GM19324 (cell line): Measurements from ENCODE around the gene NAPEPLD.
"Not testable (repeated sequence)": the region's sequence is repeated elsewhere in the genome, so short reads cannot be mapped to it uniquely, and the experiment has no call there.

Experiments
- ATAC-seq: cut with Tn5 transposase; IDR thresholded peaks from one replicate; pipeline ENCODE4 v1.9.1; 2021; ENCODE audit warnings: mild to moderate bottlenecking, moderate library complexity; ENCODE audit not compliant: unreplicated experiment, low FRiP score

Gene NAPEPLD

GRCh38 chr7:103116511-103116910 lies 32.4 kb downstream of the NAPEPLD start:
- ATAC-seq, result no peak

GRCh38 chr7:103115771-103116170 lies 33.1 kb downstream of the NAPEPLD start:
- no peak for ATAC-seq

GRCh38 chr7:103114576-103115008 lies 34.3 kb downstream of the NAPEPLD start:
- ATAC-seq, result no peak

GRCh38 chr7:103113164-103113563 lies 35.7 kb downstream of the NAPEPLD start:
- no peak for ATAC-seq

GRCh38 chr7:103106703-103107070 lies 42.2 kb downstream of the NAPEPLD start:
- not testable (repeated sequence) for ATAC-seq

GRCh38 chr7:103106005-103106702 lies 42.7 kb downstream of the NAPEPLD start:
- no peak for ATAC-seq

GRCh38 chr7:103101543-103101942 lies 47.4 kb downstream of the NAPEPLD start:
- no peak for ATAC-seq

GRCh38 chr7:103100348-103100747 lies 48.6 kb downstream of the NAPEPLD start:
- no peak for ATAC-seq

- ATAC-seq, result no peak
Observed at GRCh38 chr7:103097041-103097440, 51.9 kb downstream of the NAPEPLD start.

- ATAC-seq, result not testable (repeated sequence)
Observed at GRCh38 chr7:103095558-103095957, 53.3 kb downstream of the NAPEPLD start.

GRCh38 chr7:103094102-103094501 lies 54.8 kb downstream of the NAPEPLD start:
- ATAC-seq, result no peak

GRCh38 chr7:103093429-103093828 lies 55.5 kb downstream of the NAPEPLD start:
- no peak for ATAC-seq

- not testable (repeated sequence) for ATAC-seq
Observed at GRCh38 chr7:103092321-103092720, 56.6 kb downstream of the NAPEPLD start.

- ATAC-seq, result no peak
Observed at GRCh38 chr7:103083210-103083609, 65.7 kb downstream of the NAPEPLD start.

GRCh38 chr7:103082497-103082896 lies 66.4 kb downstream of the NAPEPLD start:
- ATAC-seq, result no peak

GRCh38 chr7:103080923-103081322 lies 68.0 kb downstream of the NAPEPLD start:
- no peak for ATAC-seq

GRCh38 chr7:103079836-103080235 lies 69.1 kb downstream of the NAPEPLD start:
- ATAC-seq, result no peak

- ATAC-seq, result not testable (repeated sequence)
Observed at GRCh38 chr7:103078226-103078625, 70.7 kb downstream of the NAPEPLD start.

GRCh38 chr7:103077318-103077717 lies 71.6 kb downstream of the NAPEPLD start:
- no peak for ATAC-seq

GRCh38 chr7:103076764-103077163 lies 72.1 kb downstream of the NAPEPLD start:
- ATAC-seq, result no peak

- peak; percentile 37 for ATAC-seq
Observed at GRCh38 chr7:103075337-103075918, 73.5 kb downstream of the NAPEPLD start.
